DMS114 treated with DMSO at 0.1 percent for 48 hours (cell line): ENCODE results near the gene FMNL3.
"Not testable (repeated sequence)": the region's sequence is repeated elsewhere in the genome, so short reads cannot be mapped to it uniquely, and the experiment has no call there.

Experiments
- DNase-seq: peaks from one replicate; lab custom pipeline; 2025; ENCODE audit not compliant: unreplicated experiment; lab: John Stamatoyannopoulos, UW

The FMNL3 gene

DNA sequence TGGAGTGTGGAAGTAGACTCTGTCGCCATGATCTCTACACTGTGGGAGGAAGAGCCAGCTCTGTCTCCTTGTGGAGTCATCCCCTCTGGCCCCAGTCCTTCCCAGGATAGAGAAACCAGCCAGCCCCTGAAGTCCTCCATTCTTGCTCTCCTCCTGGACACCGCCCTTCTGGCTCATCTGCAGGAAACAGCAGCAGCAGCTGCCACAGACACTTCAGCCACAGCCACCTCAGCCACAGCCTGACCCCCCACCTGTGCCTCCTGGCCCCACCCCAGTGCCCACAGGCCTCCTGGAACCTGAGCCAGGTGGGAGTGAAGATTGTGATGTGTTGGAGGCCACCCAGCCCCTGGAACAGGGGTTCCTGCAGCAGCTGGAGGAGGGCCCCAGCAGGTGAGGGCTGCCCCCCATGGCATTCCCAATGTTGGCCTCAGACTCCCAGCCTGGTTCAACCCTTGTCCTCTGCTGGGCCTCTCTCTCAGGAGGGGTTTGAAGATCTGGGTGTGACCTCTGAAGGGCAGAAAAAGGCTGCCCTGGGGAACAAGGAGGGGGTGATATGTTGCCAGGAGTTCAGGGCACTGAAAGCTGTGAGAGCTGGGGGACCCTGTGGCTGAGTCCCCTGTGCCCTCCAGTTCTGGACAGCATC, 73.4 kb downstream of the FMNL3 start:
- DNase-seq = no peak

DNA sequence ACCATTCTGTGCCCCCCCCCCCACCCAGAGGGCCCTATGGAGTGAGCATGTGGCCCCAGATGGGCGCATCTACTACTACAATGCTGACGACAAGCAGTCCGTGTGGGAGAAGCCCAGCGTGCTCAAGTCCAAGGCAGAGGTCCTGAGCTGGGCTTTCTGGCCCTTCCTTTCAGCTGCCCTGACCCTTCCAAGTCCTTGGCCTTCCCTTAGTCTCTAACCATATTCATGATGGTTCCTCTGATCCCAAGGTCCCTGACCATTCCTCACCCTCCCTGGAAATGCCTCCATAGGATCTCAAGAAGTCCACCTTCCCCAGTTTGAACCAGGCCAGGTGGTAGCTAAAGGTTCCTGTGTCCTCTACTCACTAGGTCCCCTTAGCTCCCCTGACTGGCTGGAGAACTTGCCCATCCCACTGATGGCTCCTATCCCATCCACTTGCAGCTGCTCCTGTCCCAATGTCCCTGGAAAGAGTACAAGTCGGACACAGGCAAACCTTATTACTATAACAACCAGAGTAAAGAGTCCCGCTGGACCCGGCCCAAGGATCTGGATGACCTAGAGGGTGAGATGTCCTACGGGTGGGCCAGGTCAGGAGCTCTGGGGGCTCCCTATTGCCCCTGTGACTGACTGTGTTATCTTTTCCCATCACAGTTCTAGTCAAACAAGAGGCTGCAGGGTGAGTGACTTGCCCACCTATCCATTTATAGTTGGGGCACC, 74.1 kb downstream of the FMNL3 start:
- no peak for DNase-seq

- DNase-seq = no peak
Observed at GRCh38 chr12:49632401-49632800, 74.8 kb downstream of the FMNL3 start.

DNA sequence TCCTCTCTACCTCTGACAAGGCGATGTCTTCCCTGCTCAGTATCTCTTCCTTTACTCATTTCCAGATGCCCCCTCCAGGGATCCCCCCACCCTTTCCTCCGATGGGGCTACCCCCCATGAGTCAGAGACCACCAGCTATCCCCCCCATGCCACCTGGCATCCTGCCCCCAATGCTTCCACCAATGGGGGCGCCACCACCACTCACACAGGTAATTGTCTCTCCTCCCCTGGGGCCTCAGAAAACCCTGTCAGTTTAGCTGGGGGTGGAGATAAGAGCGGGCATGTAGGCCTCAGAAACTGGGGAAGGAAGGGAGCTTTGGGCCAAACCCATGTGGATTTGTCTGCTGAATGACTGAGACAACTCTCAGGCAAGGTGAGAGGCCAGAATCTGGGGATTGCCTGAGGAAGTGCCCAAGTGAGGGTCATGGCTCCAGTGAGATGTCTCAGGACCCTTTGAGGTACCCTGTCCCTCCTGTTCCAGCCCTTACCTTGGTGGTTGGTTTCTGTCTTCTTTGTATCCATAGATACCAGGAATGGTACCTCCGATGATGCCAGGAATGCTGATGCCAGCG, 75.8 kb downstream of the FMNL3 start:
- DNase-seq = no peak

- DNase-seq = no peak
Observed at GRCh38 chr12:49627752-49628360, 79.3 kb downstream of the FMNL3 start.

- DNase-seq = no peak
Observed at GRCh38 chr12:49626836-49627235, 80.4 kb downstream of the FMNL3 start.

- no peak for DNase-seq
Observed at GRCh38 chr12:49626169-49626835, 80.9 kb downstream of the FMNL3 start.

GRCh38 chr12:49624921-49625577, 82.2 kb downstream of the FMNL3 start:
- DNase-seq = no peak

- DNase-seq = peak; percentile 69
Observed at GRCh38 chr12:49623142-49623904, 83.9 kb downstream of the FMNL3 start, which contains the start of gene PRPF40B. TSS of gene PRPF40B (plus strand) at chr12:49623561. CDS start at chr12:49623591, 30 bp downstream.

DNA sequence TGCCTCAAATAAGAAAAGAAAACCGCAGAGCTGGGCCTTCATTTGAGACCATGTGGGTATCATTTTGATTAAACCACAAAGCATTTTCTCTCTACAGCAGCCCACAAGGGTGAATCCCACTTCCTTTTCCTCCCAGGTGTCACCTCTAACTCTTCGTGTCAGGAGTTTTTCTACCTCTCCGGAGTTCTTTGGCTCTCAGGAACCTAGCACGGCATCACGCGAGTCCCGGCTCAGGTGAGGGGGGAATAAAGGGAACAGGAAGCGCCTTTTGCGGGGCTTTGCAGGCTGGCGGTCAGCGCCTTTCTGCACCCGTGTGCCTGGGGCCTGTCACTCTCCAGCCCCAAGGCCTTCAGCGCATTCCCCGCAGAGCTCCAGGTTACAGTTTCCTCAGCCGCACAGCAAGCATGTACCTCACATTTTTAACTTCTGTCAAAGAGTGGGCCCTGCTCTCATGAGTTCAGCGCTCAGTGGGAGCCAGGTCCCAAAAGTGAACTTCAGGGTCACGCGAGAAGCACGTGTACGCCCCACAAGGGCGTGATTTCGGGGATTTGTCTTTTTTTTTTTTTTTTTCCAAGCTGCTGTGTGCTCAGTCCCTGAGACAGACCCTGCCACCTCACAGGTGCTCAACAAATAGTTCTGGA, 84.6 kb downstream of the FMNL3 start:
- DNase-seq = no peak

DNA sequence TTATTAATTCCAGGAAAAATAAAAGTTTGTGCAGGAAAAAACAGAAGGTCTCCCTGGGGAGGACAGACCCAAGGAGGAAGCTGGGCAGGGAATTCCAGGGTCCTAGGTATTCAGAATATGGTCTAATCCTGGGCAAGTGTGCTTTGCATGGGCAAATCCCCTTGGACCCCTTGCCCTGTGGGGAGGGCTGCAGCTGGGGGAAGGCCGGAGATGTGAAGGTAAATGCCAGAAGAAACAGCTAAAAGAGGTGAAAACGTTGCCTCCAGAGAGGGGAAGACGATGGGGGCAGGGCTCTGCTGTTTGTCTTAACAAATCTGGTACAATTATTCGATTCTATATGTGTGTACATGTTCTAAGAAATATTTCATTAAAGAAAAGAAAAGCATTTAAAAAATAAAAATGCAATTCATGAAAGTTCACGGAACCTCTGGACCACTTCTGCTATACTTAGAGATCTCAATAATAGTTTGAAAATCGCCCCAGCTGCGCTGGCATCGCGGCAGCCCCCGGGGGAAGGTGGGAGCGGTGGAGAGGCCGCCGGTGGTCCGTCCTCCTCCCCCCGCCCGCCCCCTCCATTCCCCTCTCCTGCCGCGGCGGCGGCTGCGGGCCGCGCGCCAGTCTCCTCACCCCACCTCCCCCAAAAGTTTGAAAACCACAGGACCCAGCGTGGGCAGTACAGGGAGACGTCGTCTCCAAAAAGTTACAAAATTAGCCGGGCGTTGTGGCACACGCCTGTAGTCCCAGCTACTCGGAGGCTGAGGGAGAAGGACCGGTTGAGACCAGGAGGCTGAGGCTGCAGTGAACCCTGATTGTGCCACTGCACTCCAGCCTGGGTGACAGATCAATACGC, 85.3 kb downstream of the FMNL3 start:
- DNase-seq = no peak

GRCh38 chr12:49619286-49619685, 87.9 kb downstream of the FMNL3 start:
- no peak for DNase-seq

DNA sequence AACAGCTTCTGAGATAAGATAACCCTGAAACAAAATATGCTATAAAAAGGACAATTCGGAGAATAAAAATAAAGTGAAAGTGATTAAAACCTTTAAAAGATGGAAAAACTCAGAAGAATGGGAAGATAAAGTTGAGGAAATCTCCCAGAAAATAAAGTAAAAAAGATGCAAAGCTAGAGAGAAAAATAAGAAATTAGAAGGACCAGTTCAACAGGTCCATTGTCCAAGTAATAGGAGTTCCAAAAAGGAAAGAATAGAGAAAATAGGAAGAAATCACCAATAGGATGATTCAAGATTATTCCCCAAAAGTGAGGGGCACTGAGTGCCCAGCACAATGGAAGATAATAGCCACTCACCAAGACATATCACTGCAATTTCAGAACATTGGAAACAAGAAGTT, 88.6 kb downstream of the FMNL3 start:
- DNase-seq = no peak

DNA sequence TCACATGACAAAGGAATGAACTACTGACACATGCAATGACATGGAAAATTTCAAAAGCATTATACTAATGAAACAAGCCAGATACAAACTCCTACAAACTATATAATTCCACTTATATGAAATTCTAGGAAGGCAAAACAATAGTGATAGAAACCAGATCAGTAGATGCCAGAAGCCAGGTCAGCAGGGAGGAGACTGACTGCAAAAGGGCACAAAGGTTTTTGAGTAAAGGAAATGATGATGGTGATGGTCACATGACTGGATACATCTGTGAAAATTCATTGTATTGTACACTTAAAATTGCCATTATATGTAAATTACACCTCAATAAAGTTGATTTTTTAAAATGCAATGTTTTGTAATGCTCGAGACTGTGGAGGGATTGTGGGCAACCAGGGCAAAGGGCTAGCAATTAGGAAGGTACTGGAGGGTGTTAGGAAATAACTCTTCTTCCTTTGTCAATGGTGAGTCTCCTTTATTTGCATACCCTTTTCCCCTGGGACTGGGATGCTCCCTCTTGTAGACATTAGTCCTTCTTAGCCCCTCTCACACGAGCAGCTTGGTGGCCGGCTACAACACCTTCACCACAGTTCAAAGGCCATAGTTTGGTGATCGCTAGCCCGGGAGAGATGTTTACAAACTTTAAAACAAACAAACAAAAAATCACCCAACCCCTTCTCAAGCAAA, 90.5 kb downstream of the FMNL3 start:
- no peak for DNase-seq

DNA sequence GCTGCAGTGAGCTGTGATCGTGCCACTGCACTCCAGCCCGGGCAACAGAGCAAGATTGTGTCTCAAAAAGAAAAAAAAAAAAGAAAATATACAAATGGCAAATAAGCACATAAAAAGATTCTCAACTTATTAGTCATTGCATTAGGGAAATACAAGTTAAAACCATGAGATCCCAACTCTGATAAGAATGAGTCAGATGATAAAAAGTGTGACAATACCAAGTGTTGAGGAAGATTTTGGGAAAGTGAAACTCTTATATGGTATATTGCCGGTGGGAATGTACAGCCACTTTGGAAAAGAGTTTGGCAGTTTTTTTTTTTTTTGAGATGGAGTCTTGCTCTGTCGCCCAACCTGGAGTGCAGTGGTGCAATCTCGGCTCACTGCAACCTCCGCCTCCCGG, 91.5 kb downstream of the FMNL3 start:
- no peak for DNase-seq

GRCh38 chr12:49612210-49612609, 95.0 kb downstream of the FMNL3 start:
- DNase-seq = no peak

DNA sequence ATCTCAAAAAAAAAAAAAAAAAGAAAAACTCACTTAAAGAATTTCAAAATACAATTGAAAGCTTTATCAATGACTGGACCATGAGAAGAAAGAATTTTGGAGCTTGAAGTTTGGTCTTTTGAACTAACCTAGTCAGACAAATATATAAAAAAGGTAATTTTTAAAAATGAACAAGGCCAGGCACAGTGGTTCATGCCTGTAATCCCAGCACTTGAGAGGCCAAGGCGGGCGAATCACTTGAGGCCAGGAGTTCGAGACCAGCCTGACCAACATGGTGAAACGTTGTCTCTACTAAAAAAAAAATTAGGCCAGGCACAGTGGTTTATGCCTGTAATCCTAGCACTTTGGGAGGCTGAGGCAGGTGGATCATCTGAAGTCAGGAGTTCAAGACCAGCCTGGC, 96.4 kb downstream of the FMNL3 start:
- not testable (repeated sequence) for DNase-seq

DNA sequence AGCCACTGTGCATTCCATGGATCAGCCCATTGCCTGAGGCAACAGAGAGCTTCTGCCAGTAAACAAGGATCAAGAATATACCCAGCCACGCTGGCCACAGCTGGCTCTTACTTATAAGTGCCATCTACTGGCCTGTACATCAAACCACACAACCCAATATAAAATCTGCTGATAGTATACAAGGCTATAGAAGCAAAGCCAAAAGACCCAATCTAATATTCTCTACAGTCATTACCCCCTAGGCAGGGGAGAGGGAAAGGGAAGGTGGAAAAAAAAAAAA, 97.4 kb downstream of the FMNL3 start:
- DNase-seq = no peak
